IPS-18a (cell line): ENCODE results near the gene AKIRIN2.

Source experiments
- H3K27ac ChIP-seq: one replicate; pipeline ENCODE4 v1.5.1; 2013; ENCODE audit warnings: low read length
- H3K27me3 ChIP-seq: one replicate; pipeline ENCODE4 v1.6.1; 2013; ENCODE audit warnings: mild to moderate bottlenecking, low read length; ENCODE audit not compliant: control insufficient read depth, insufficient read depth
- H3K36me3 ChIP-seq: one replicate; pipeline ENCODE4 v1.6.1; 2013; ENCODE audit warnings: low read depth, low read length; ENCODE audit not compliant: control insufficient read depth
- H3K4me1 ChIP-seq: one replicate; pipeline ENCODE4 v1.6.1; 2013; ENCODE audit warnings: low read depth, low read length; ENCODE audit not compliant: control insufficient read depth
- H3K4me3 ChIP-seq: one replicate; pipeline ENCODE4 v1.5.1; 2013; ENCODE audit warnings: low read length
- H3K9ac ChIP-seq: one replicate; pipeline ENCODE4 v1.6.1; 2013; ENCODE audit warnings: mild to moderate bottlenecking, low read length, moderate library complexity
- H3K9me3 ChIP-seq: one replicate; pipeline ENCODE4 v1.6.1; 2013; ENCODE audit warnings: low read depth, low read length; ENCODE audit not compliant: control insufficient read depth

Gene AKIRIN2

GRCh38 chr6:87731080-87731479 lies 29.0 kb upstream of the AKIRIN2 start:
- no peak overlapping the region for H3K4me3 ChIP-seq
- no peaks in the 10 kb centered on the region for H3K36me3 ChIP-seq
- no peak overlapping the region for H3K27ac ChIP-seq
- H3K27me3 ChIP-seq = no peaks in the 10 kb centered on the region
- no peaks in the 10 kb centered on the region for H3K9me3 ChIP-seq
- H3K9ac ChIP-seq = no peak overlapping the region
- no peaks in the 10 kb centered on the region for H3K4me1 ChIP-seq

GRCh38 chr6:87729965-87730719 lies 28.1 kb upstream of the AKIRIN2 start:
- Histone ChIP-seq H3K9me3 (no peaks in the 10 kb centered on the region), H3K4me1 (no peaks in the 10 kb centered on the region), H3K27ac (no peak overlapping the region), H3K4me3 (no peak overlapping the region), H3K9ac (no peak overlapping the region), H3K36me3 (no peaks in the 10 kb centered on the region), H3K27me3 (no peaks in the 10 kb centered on the region)

- no peak overlapping the region for H3K4me3 ChIP-seq
- peaks cover 4% of the 10 kb centered on the region for H3K4me1 ChIP-seq
- H3K36me3 ChIP-seq = no peaks in the 10 kb centered on the region
- no peaks in the 10 kb centered on the region for H3K27me3 ChIP-seq
- no peaks in the 10 kb centered on the region for H3K9me3 ChIP-seq
- H3K9ac ChIP-seq = no peak overlapping the region
- no peak overlapping the region for H3K27ac ChIP-seq
These were observed 26.7 kb upstream of the AKIRIN2 start for GRCh38 chr6:87728706-87729105.

- no peak overlapping the region for H3K4me3 ChIP-seq
- no peaks in the 10 kb centered on the region for H3K36me3 ChIP-seq
- no peaks in the 10 kb centered on the region for H3K27me3 ChIP-seq
- H3K9me3 ChIP-seq = no peaks in the 10 kb centered on the region
- no peak overlapping the region for H3K27ac ChIP-seq
- H3K9ac ChIP-seq = no peak overlapping the region
- peaks cover 18% of the 10 kb centered on the region for H3K4me1 ChIP-seq
These were observed 23.2 kb upstream of the AKIRIN2 start for GRCh38 chr6:87724983-87725811.

GRCh38 chr6:87723170-87724078 lies 21.4 kb upstream of the AKIRIN2 start:
- H3K4me3 ChIP-seq = no peak overlapping the region
- peak overlapping the region; percentile 0 for H3K9ac ChIP-seq
- H3K36me3 ChIP-seq = no peaks in the 10 kb centered on the region
- no peaks in the 10 kb centered on the region for H3K27me3 ChIP-seq
- H3K9me3 ChIP-seq = no peaks in the 10 kb centered on the region
- H3K4me1 ChIP-seq = peaks cover 18% of the 10 kb centered on the region
- no peak overlapping the region for H3K27ac ChIP-seq

GRCh38 chr6:87722540-87723169 lies 20.6 kb upstream of the AKIRIN2 start:
- H3K27ac ChIP-seq = no peak overlapping the region

GRCh38 chr6:87721311-87721710 lies 19.3 kb upstream of the AKIRIN2 start:
- H3K27ac ChIP-seq = no peak overlapping the region
- H3K4me1 ChIP-seq = peaks cover 18% of the 10 kb centered on the region
- H3K9me3 ChIP-seq = no peaks in the 10 kb centered on the region
- H3K4me3 ChIP-seq = no peak overlapping the region
- H3K36me3 ChIP-seq = no peaks in the 10 kb centered on the region
- no peak overlapping the region for H3K9ac ChIP-seq
- no peaks in the 10 kb centered on the region for H3K27me3 ChIP-seq

More at GRCh38 chr6:87722540-87723169, 20.6 kb upstream of the AKIRIN2 start:
- Histone ChIP-seq H3K4me1 (peaks cover 18% of the 10 kb centered on the region), H3K27me3 (no peaks in the 10 kb centered on the region), H3K9ac (no peak overlapping the region), H3K9me3 (no peaks in the 10 kb centered on the region), H3K4me3 (no peak overlapping the region), H3K36me3 (no peaks in the 10 kb centered on the region)

GRCh38 chr6:87718662-87719433 lies 16.8 kb upstream of the AKIRIN2 start:
- Histone ChIP-seq H3K27me3 (no peaks in the 10 kb centered on the region), H3K9ac (no peak overlapping the region), H3K9me3 (no peaks in the 10 kb centered on the region), H3K36me3 (no peaks in the 10 kb centered on the region), H3K27ac (no peak overlapping the region), H3K4me1 (peaks cover 15% of the 10 kb centered on the region), H3K4me3 (no peak overlapping the region)

- no peak overlapping the region for H3K9ac ChIP-seq
- no peak overlapping the region for H3K27ac ChIP-seq
- H3K27me3 ChIP-seq = no peaks in the 10 kb centered on the region
- no peak overlapping the region for H3K4me3 ChIP-seq
- no peaks in the 10 kb centered on the region for H3K36me3 ChIP-seq
- H3K9me3 ChIP-seq = no peaks in the 10 kb centered on the region
- H3K4me1 ChIP-seq = no peaks in the 10 kb centered on the region
These were observed 15.0 kb upstream of the AKIRIN2 start for GRCh38 chr6:87716928-87717614.
